H1 (cell line): ENCODE results near the gene CACNA1D. TPM values are rescaled to one million over a fixed set of nuclear protein-coding genes. Genes with fewer than 3 reads are reported as not detected.

Experiments
- CTCF ChIA-PET: fragments of 300-600 bp; sonication (Branson Sonifier 250); formaldehyde crosslinking; loops from one replicate; lab custom pipeline; 2021; ENCODE audit not compliant: partially characterized antibody; lab: Charles Lee
- POLR2A ChIA-PET: fragments of 300-600 bp; sonication (Branson Sonifier 250); formaldehyde crosslinking; loops from one replicate; lab custom pipeline; 2021; ENCODE audit warnings: inconsistent platforms; ENCODE audit not compliant: partially characterized antibody; lab: Charles Lee
- DNase-seq, 2 experiments: peaks; one replicate each; pipeline versions ENCODE4 v3.0.0 to v3.0.0-alpha.2; 2010 to 2022; ENCODE audit warnings: low spot score in 2 of 2, low read depth in 1 of 2, mixed read lengths in 1 of 2
- FAIRE-seq: peaks from 2 replicates; lab custom pipeline; 2011; peaks lifted over from hg19 to GRCh38; lab: Jason Lieb, UNC
- H2AFZ ChIP-seq: 2 replicates; pipeline ENCODE4 v1.8.1; 2012; ENCODE audit warnings: low read length, inconsistent platforms
- H2AK5ac ChIP-seq: 2 replicates; pipeline ENCODE4 v1.6.1; 2013; ENCODE audit warnings: low read depth, low read length
- H2BK120ac ChIP-seq: replicated peaks from 2 replicates; pipeline ENCODE3; 2013; ENCODE audit warnings: low read depth, low read length, inconsistent platforms
- H2BK12ac ChIP-seq: 2 replicates; pipeline ENCODE4 v1.6.1; 2013; ENCODE audit warnings: low read depth, low read length
- H2BK15ac ChIP-seq: 2 replicates; pipeline ENCODE4 v1.6.1; 2013; ENCODE audit warnings: low read length
- H2BK20ac ChIP-seq: 2 replicates; pipeline ENCODE4 v1.6.1; 2013; ENCODE audit warnings: low read length
- H2BK5ac ChIP-seq: 2 replicates; pipeline ENCODE4 v1.6.1; 2013; ENCODE audit warnings: low read depth, low read length
- H3K14ac ChIP-seq: 2 replicates; pipeline ENCODE4 v1.6.1; 2013; ENCODE audit warnings: inconsistent platforms; ENCODE audit not compliant: insufficient read length
- H3K18ac ChIP-seq: 2 replicates; pipeline ENCODE4 v1.6.1; 2013; ENCODE audit warnings: low read length; ENCODE audit errors: extremely low read depth
- H3K23ac ChIP-seq: 2 replicates; pipeline ENCODE4 v1.6.1; 2013; ENCODE audit warnings: inconsistent platforms; ENCODE audit not compliant: insufficient read length
- H3K23me2 ChIP-seq: 2 replicates; pipeline ENCODE4 v1.6.1; 2013; ENCODE audit warnings: low read depth, low read length
- H3K27ac ChIP-seq: 2 replicates; pipeline ENCODE4 v1.6.1; 2011; ENCODE audit warnings: low read depth, low read length, inconsistent platforms
- H3K27me3 ChIP-seq, 4 experiments: replicated peaks in 1 of 4; 1 replicate in 1 of 4; 2 replicates in 3 of 4; pipeline versions ENCODE4 v1.6.1 to v1.8.1; 2011 to 2013; ENCODE audit warnings: low read length in 3 of 4, mild to moderate bottlenecking in 3 of 4, inconsistent platforms in 2 of 4, mixed read lengths in 2 of 4, moderate library complexity in 1 of 4; ENCODE audit not compliant: control insufficient read depth in 3 of 4, insufficient read depth in 3 of 4; ENCODE audit errors: extremely low read depth in 1 of 4
- H3K36me3 ChIP-seq, 4 experiments: 2 replicates each; pipeline versions ENCODE4 v1.6.1 to v1.8.1; 2011 to 2013; ENCODE audit warnings: mild to moderate bottlenecking in 4 of 4, low read length in 3 of 4, moderate library complexity in 2 of 4, control low read depth in 1 of 4, inconsistent platforms in 1 of 4; ENCODE audit not compliant: insufficient read depth in 4 of 4, control insufficient read depth in 2 of 4
- H3K4ac ChIP-seq: replicated peaks from 2 replicates; pipeline ENCODE3; 2013; ENCODE audit warnings: low read length, low read depth, mixed read lengths, inconsistent platforms; ENCODE audit not compliant: insufficient read length
- H3K4me1 ChIP-seq, 4 experiments: replicated peaks in 1 of 4; 1 replicate in 1 of 4; 2 replicates in 3 of 4; pipeline versions ENCODE4 v1.6.1 to v1.8.1; 2011 to 2013; ENCODE audit warnings: low read length in 3 of 4, inconsistent platforms in 2 of 4, mixed read lengths in 1 of 4; ENCODE audit not compliant: insufficient read depth in 4 of 4, control insufficient read depth in 3 of 4
- H3K4me2 ChIP-seq, 2 experiments: 2 replicates each; pipeline versions ENCODE4 v1.6.1 to v1.8.1; 2011 to 2013; ENCODE audit warnings: low read depth in 2 of 2, low read length in 2 of 2, control low read depth in 1 of 2, inconsistent platforms in 1 of 2, mild to moderate bottlenecking in 1 of 2; ENCODE audit not compliant: insufficient read depth in 1 of 2
- H3K4me3 ChIP-seq, 4 experiments: fragments of 200-600, 300-600 bp in 1 of 4; sonication (generic), shearing (Covaris generic), sonication (Bioruptor Twin) in 1 of 4; 2 replicates each; pipeline versions ENCODE4 v1.5.1 to v1.8.1; 2011 to 2016; ENCODE audit warnings: low read length in 4 of 4, low read depth in 3 of 4, control low read depth in 2 of 4, inconsistent platforms in 2 of 4, mild to moderate bottlenecking in 2 of 4, mixed read lengths in 1 of 4, moderate library complexity in 1 of 4; ENCODE audit not compliant: insufficient read depth in 2 of 4; ENCODE audit errors: extremely low read depth in 1 of 4
- H3K56ac ChIP-seq: replicated peaks from 2 replicates; pipeline ENCODE3; 2013; ENCODE audit warnings: low read depth, mild to moderate bottlenecking, mixed read lengths, low read length, inconsistent platforms; ENCODE audit not compliant: insufficient read length
- H3K79me1 ChIP-seq: 2 replicates; pipeline ENCODE4 v1.6.1; 2013; ENCODE audit warnings: low read depth, low read length, control low read depth
- H3K79me2 ChIP-seq, 2 experiments: 2 replicates each; pipeline versions ENCODE4 v1.6.1 to v1.8.1; 2012 to 2013; ENCODE audit warnings: low read length in 2 of 2, mild to moderate bottlenecking in 2 of 2, inconsistent platforms in 1 of 2; ENCODE audit not compliant: insufficient read depth in 2 of 2, control insufficient read depth in 1 of 2
- H3K9ac ChIP-seq, 4 experiments: replicated peaks in 1 of 4; 1 replicate in 1 of 4; 2 replicates in 3 of 4; pipeline versions ENCODE4 v1.6.1 to v1.8.1; 2011 to 2013; ENCODE audit warnings: low read depth in 3 of 4, low read length in 3 of 4, control low read depth in 2 of 4, mild to moderate bottlenecking in 2 of 4, moderate library complexity in 2 of 4, inconsistent platforms in 1 of 4; ENCODE audit errors: extremely low read depth in 1 of 4
- H3K9me3 ChIP-seq, 2 experiments: 2 replicates each; pipeline versions ENCODE4 v1.6.1 to v1.8.1; 2012 to 2013; ENCODE audit warnings: mild to moderate bottlenecking in 2 of 2, moderate library complexity in 2 of 2, control low read depth in 1 of 2, inconsistent platforms in 1 of 2, low read depth in 1 of 2, low read length in 1 of 2, mixed read lengths in 1 of 2; ENCODE audit not compliant: insufficient read depth in 2 of 2
- H4K20me1 ChIP-seq, 2 experiments: replicated peaks in 1 of 2; 2 replicates each; pipeline versions ENCODE3 to v1.8.1; 2011 to 2013; ENCODE audit warnings: inconsistent platforms in 2 of 2, low read length in 2 of 2, mild to moderate bottlenecking in 1 of 2; ENCODE audit not compliant: insufficient read depth in 2 of 2, control insufficient read depth in 1 of 2
- H4K5ac ChIP-seq: 2 replicates; pipeline ENCODE4 v1.6.1; 2013; ENCODE audit warnings: low read length, low read depth, mixed read lengths, inconsistent platforms; ENCODE audit not compliant: insufficient read length
- H4K8ac ChIP-seq: 2 replicates; pipeline ENCODE4 v1.8.0; 2013; ENCODE audit warnings: mild to moderate bottlenecking, moderate library complexity, low read length, inconsistent platforms; ENCODE audit not compliant: insufficient read depth; ENCODE audit errors: extremely low read depth
- H4K91ac ChIP-seq: replicated peaks from 2 replicates; pipeline ENCODE3; 2013; ENCODE audit warnings: low read length, mixed read lengths, inconsistent platforms; ENCODE audit not compliant: insufficient read length
- ATF2 ChIP-seq: IDR thresholded peaks from 2 replicates; pipeline ENCODE4 v1.6.1; 2012; ENCODE audit warnings: low read length, inconsistent platforms
- ATF3 ChIP-seq: IDR thresholded peaks from 2 replicates; pipeline ENCODE4 v1.6.1; 2011; ENCODE audit warnings: low read depth, mild to moderate bottlenecking, low read length; ENCODE audit not compliant: insufficient read depth
- CBX5 ChIP-seq: fragments of 300-800, 300-1000 bp; sonication (generic); IDR thresholded peaks from 2 replicates; pipeline ENCODE4 v1.7.1; 2016; ENCODE audit warnings: antibody characterized with exemption, low read length, low read depth
- KDM1A ChIP-seq: fragments of 200-600, 300-600 bp; sonication (generic); IDR thresholded peaks from 2 replicates; pipeline ENCODE4 v1.7.1; 2016; ENCODE audit warnings: mild to moderate bottlenecking, low read length, borderline replicate concordance
- NRF1 ChIP-seq: IDR thresholded peaks from 2 replicates; pipeline ENCODE4 v1.6.1; 2011; ENCODE audit warnings: mild to moderate bottlenecking, low read depth, low read length, improper control_type of control experiment
- RFX5 ChIP-seq: IDR thresholded peaks from 2 replicates; pipeline ENCODE4 v1.6.1; 2011; ENCODE audit warnings: low read depth, low read length, improper control_type of control experiment, borderline replicate concordance
- RXRA ChIP-seq: IDR thresholded peaks from 2 replicates; pipeline ENCODE4 v1.6.1; 2011; ENCODE audit warnings: low read depth, mild to moderate bottlenecking, low read length, moderate library complexity; ENCODE audit not compliant: insufficient read depth
- SIN3A ChIP-seq, 2 experiments: IDR thresholded peaks in 1 of 2; conservative IDR thresholded peaks in 1 of 2; 2 replicates each; pipeline ENCODE4 v1.6.1; 2011 to 2012; ENCODE audit warnings: low read length in 2 of 2, improper control_type of control experiment in 1 of 2, low read depth in 1 of 2, mild to moderate bottlenecking in 1 of 2
- TEAD4 ChIP-seq: IDR thresholded peaks from 2 replicates; pipeline ENCODE4 v1.6.1; 2012; ENCODE audit warnings: low read depth, low read length, inconsistent platforms, mixed read lengths
- WGBS, 2 experiments: shearing (Covaris generic) in 1 of 2; methylation state at CpG; one replicate each; pipeline versions ENCODE4 v1.1.6 to v1.1.7; 2013 to 2015; ENCODE audit warnings: low lambda C conversion rate in 2 of 2, mixed read lengths in 2 of 2, inconsistent platforms in 1 of 2, low coverage in 1 of 2, missing lambda C conversion rate in 1 of 2; ENCODE audit not compliant: insufficient replicate concordance in 2 of 2, insufficient coverage in 1 of 2, insufficient read length in 1 of 2; ENCODE audit errors: extremely low coverage in 1 of 2, missing lambda C conversion rate in 1 of 2; 5-methylcytosine and 5-hydroxymethylcytosine counted together
- polyA plus RNA-seq, 7 experiments: library from polyadenylated mRNA; depleted of rRNA in 3 of 7; stranded (reverse) in 5 of 7; unstranded in 2 of 7; fragments of >200 nt in 5 of 7; fragments of 200-250 nt in 2 of 7; gene quantifications; 1 replicate in 5 of 7; 2 replicates in 1 of 7; 4 replicates in 1 of 7; pipeline versions ENCODE4 v1.2.1 to v1.2.3, GENCODE V29; 2011 to 2013; ENCODE audit warnings: missing spikeins in 2 of 7, mixed read lengths in 2 of 7
- total RNA-seq: library from RNA; stranded (reverse); fragmentation: NEBNext Ultra II Directional; extraction: Animal tissue kit (Norgen Biotek cat#: 25700); gene quantifications from 2 replicates; pipeline ENCODE4 v1.2.1, GENCODE V29; 2021

Gene CACNA1D
- total and polyA plus RNA-seq, 2 of the 8 experiments (the other 6 are each of a cell fraction or from before 2014, with no cell fraction given) = 2.0 to 2.9 TPM

GRCh38 chr3:53566461-53567145, 72.2 kb downstream of the CACNA1D start:
- FAIRE-seq (peak; percentile 39), DNase-seq (peak in 1 of 2 experiments; percentile 40)
- Histone ChIP-seq H3K27ac (no peak overlapping the region), H3K79me2 (no peaks in the 10 kb centered on the region), H4K5ac (no peak overlapping the region), H3K4me2 (no peak overlapping the region), H3K4me3 (no peak overlapping the region), H4K91ac (no peak overlapping the region), H2BK15ac (no peak overlapping the region; the same call in 1 of the 2 replicates), H2BK120ac (no peak overlapping the region), H3K56ac (no peak overlapping the region), H3K9ac (no peak overlapping the region), H2BK5ac (no peak overlapping the region), H3K79me1 (no peaks in the 10 kb centered on the region), H2AK5ac (no peak overlapping the region), H3K4me1 (peaks cover 0 to 2% (median 0%) of the 10 kb centered on the region in 4 experiments; a peak in 1 of 7 replicates), H3K27me3 (no peaks in the 10 kb centered on the region), H3K9me3 (no peaks in the 10 kb centered on the region), H2AFZ (peak overlapping the region; percentile 5; the same call in 1 of the 2 replicates), H3K14ac (no peak overlapping the region), H2BK20ac (no peak overlapping the region), H2BK12ac (no peak overlapping the region), H3K23ac (no peak overlapping the region), H3K4ac (no peak overlapping the region), H3K36me3 (no peaks in the 10 kb centered on the region), H3K23me2 (no peaks in the 10 kb centered on the region), H4K8ac (no peak overlapping the region), H3K18ac (no peak overlapping the region), H4K20me1 (no peaks in the 10 kb centered on the region)
- ChIA-PET POLR2A (interaction anchor here (0.6 kb wide), 1 partner anchor 32 kb away, joined by 3 read pairs; no protein-coding TSS in a partner anchor), CTCF (interaction anchor here (0.9 to 1.9 kb wide), 2 partner anchors 9 to 12 kb away, joined by 4 to 6 read pairs; no protein-coding TSS in a partner anchor)
- 83% methylated on average over 11 of the region's 11 CpGs; no CpG with 5 or more reads in 1 of the 2 experiments for WGBS, 2 experiments
- TF ChIP-seq SIN3A (conservative IDR thresholded peaks at IDR 0.05 in 1 of 2, IDR thresholded peaks at IDR 0.05 in 1 of 2; ENCODE audit: low read depth in 1 of 2, low read length in 2 of 2) = no peak
- no peak for TF ChIP-seq ATF3
- no peak for TF ChIP-seq CBX5
- TF ChIP-seq KDM1A = no peak
- TF ChIP-seq TEAD4 = no peak
- TF ChIP-seq RFX5 = no peak
- no peak for TF ChIP-seq NRF1
- TF ChIP-seq RXRA = no peak
- TF ChIP-seq ATF2 = no peak
